Suprapubic skin (tissue), 4 donors: ENCODE measurements around the gene TMEM208.

Experiments
- CTCF ChIP-seq, 2 donors: fragments of 200-600 bp in 1 of 2; fragments of 450-650 bp in 1 of 2; sonication (generic) in 1 of 2; IDR thresholded peaks; one replicate each; pipeline ENCODE4 v1.5.1; 2016 to 2019; ENCODE audit warnings: antibody characterized with exemption in 2 of 2, mild to moderate bottlenecking in 1 of 2, moderate library complexity in 1 of 2
- EP300 ChIP-seq: sonication (generic); formaldehyde crosslinking; IDR thresholded peaks from one replicate; pipeline ENCODE4 v1.6.1; 2017; ENCODE audit warnings: antibody characterized with exemption
- POLR2A ChIP-seq, 2 donors: fragments of 450-650 bp; IDR thresholded peaks; one replicate each; pipeline ENCODE4 v1.6.1; 2017; ENCODE audit warnings: antibody characterized with exemption in 2 of 2, mild to moderate bottlenecking in 2 of 2, moderate library complexity in 2 of 2
- POLR2AphosphoS5 ChIP-seq, 3 donors: sonication (generic); formaldehyde crosslinking; IDR thresholded peaks; one replicate each; pipeline ENCODE4 v1.6.1; 2017; ENCODE audit warnings: antibody characterized with exemption in 3 of 3

GRCh38 chr16:67202956-67203493, 23.9 kb upstream of the TMEM208 start:
- no peak for TF ChIP-seq CTCF (IDR thresholded peaks at IDR 0.05)
- TF ChIP-seq POLR2AphosphoS5 (IDR thresholded peaks at IDR 0.05): no peak
- TF ChIP-seq POLR2A (IDR thresholded peaks at IDR 0.05): no peak
- no peak for TF ChIP-seq EP300
